GM04504 (cell line): ENCODE data around the gene MAGI2.

Experiments
- DNase-seq: peaks from one replicate; pipeline ENCODE4 v3.0.0-alpha.2; 2012; ENCODE audit warnings: low read depth

Gene MAGI2

DNA sequence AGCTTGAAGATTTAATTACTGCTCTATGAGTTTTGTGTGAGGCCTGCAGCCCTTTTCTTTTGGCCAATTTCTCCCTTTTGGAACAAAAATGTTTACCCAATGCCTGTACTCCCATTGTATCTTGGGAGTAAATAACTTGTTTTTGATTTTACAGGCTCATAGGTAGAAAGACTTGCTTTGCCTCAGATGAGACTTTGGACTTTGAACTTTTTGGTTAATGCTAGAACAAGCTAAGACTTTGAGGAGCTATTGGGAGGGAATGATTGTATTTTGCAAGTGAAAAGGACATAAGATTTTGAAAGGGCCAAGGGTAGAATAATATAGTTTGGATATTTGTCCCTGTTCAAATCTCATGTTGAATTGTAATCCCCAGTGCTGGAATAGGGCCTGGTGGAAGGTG, 152.0 kb downstream of the MAGI2 start:
- DNase-seq: no peak

DNA sequence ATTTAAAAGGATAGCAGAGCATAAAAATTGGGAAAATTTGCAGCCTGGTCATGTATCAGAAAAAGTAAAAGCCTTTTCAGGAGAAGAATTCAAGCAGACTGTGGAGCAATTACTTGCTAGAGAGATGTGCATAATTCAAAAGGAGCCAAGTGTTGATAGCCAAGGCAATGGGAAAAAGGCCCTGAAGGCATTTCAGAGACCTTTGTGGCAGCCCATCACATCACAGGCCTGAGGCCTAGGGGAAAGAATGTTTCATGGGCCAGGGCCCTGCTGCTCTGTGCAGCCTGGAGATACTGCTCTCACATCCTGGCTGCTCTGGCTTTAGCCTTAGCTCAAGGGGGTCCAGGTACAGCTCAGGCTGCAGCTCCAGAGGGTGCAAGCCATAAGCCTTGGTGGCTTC, 152.9 kb downstream of the MAGI2 start:
- no peak for DNase-seq

- no peak for DNase-seq
Observed at GRCh38 chr7:79298145-79298760, 155.2 kb downstream of the MAGI2 start.

GRCh38 chr7:79296553-79297320, 156.7 kb downstream of the MAGI2 start:
- no peak for DNase-seq

DNA sequence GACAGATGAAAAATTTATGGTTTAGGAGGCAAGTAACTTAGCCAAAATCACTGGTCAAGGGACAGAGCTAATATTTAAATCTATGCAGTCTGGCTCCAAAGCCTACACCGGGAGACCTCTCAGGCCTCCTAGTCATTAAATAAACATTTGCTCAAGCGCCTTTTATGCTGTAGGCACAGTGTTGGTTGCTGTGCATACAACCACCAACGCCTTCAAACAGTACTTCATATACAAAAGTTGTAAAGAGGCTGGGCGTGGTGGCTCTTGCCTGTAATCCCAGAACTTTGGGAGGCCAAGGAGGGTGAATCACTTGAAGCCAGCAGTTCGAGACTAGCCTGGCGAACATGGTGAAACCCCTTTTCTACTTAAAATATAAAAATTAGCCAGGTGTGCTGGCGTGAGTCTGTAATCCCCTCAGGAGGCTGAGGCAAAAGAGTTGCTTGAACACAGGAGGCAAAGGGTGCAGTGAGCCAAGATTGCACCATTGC, 159.8 kb downstream of the MAGI2 start:
- no peak for DNase-seq

DNA sequence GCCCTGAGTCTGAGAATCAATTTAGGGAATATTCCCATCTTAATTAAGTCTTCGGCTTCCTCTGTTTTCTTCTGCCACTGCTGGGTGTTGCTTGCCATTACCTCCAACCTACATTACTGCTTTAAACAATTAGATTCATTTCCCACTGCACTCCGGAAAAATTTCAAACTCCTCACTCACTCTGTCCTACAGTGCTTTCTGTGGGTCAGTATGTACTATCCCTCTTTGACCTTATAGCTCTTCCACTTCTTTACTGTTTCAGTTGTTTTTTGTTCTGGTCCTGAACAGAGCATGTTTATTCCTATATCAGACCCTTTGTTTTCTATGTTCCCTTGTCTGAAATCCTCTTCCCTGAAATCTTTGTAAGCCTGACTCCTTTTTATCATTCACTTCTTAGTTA, 160.6 kb downstream of the MAGI2 start:
- DNase-seq: no peak

DNA sequence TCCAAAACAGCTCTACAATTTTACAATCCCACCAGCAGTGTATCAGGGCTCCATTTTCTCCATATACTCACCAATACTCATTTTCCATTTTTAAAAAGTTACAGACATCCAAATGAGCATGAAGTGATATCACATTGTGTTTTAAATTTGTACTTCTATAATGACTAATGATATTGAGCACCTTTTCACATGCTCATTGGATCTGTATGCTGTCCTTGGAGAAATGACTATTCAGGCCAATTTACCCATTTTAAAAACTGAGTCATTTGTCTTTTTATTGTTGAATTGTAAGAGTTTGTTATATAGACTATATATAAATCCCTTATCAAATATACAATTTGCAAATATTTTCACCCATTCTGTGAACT, 162.0 kb downstream of the MAGI2 start:
- DNase-seq: no peak

GRCh38 chr7:79290841-79291497, 162.5 kb downstream of the MAGI2 start:
- no peak for DNase-seq

GRCh38 chr7:79290398-79290797, 163.1 kb downstream of the MAGI2 start:
- DNase-seq: no peak

DNA sequence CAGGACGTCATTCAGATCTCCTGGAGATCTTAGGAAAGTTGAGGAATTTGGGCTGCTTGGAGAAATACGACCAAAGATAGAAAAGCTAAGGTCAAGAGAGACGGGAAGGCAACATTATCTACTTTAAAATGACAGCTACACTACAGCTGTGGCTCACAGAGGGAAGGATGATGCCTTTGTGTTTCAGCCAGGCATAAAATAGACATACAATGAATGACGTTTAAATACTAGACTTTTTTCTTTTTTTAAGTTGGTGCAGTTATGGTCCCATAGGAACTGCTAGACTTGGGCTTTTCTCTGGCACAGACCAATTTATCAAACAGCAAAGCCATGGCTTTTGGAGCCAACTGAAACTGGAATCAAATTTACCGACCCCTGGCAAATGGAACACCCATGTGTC, 164.8 kb downstream of the MAGI2 start:
- no peak for DNase-seq

- no peak for DNase-seq
Observed at GRCh38 chr7:79287981-79288380, 165.5 kb downstream of the MAGI2 start.

- DNase-seq: no peak
Observed at GRCh38 chr7:79286181-79286580, 167.3 kb downstream of the MAGI2 start.

- DNase-seq: no peak
Observed at GRCh38 chr7:79285756-79286155, 167.7 kb downstream of the MAGI2 start.

GRCh38 chr7:79284211-79284610, 169.3 kb downstream of the MAGI2 start:
- no peak for DNase-seq

DNA sequence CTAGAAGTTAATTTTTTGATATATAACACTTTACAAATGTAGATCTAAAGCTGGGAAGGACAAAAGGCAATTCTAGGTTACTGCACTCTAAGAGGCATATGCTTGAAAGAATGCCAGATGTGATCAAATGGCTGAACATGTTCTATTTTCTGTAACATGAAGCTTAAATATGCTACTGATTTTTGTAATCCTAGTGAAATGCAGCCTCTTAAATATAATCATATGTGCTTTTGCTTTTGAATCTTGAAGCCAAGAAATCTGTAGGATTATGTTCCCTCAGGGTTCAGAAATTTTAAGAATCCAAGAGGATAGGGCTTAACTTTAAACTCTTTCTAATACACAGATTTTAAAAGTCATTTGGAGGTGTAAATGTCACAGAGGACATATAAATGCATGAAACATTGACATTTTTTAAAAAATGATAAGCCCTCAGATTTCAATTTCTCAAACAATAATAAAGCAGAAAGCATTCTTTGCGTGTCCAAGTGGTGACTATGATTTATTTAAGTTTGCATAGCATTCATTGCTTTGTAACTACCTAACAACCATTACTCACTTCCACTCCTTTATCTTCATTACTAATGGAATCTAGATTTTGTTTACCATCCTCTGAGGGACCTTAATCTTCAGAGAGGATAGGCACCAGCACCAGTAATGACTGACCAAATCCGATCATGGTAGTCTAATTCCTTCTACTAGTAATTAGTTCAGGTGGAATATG, 170.4 kb downstream of the MAGI2 start:
- peak; percentile 38 for DNase-seq

DNA sequence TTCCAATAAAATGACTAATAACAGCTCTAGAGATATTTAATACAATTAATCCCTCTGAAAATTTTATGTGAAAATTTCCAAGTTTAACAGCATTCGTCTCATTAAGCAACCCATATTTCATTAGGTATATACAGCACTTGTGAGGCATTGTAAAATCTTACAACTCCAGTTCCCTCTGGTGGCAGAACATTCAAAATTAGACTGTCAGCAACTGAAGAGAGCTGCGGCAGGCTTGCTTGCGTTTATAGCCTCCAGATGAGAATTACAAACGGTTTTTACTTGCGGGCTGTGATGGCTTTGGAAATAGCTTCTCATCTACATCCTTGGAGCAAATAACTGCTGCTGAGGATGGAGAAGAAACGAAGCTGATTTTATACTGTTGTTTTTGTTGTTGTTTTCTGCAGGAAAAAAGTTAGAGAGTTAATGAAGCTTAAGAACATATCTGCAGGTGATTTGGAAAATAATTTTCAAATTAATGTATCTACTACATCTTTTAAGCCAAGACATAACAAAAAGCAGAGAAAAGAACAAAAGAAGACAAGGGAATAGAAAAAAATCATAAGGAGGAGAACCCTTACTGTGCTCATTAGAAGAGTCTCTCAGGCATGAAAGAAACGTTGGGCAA, 171.3 kb downstream of the MAGI2 start:
- DNase-seq: peak; percentile 66

DNA sequence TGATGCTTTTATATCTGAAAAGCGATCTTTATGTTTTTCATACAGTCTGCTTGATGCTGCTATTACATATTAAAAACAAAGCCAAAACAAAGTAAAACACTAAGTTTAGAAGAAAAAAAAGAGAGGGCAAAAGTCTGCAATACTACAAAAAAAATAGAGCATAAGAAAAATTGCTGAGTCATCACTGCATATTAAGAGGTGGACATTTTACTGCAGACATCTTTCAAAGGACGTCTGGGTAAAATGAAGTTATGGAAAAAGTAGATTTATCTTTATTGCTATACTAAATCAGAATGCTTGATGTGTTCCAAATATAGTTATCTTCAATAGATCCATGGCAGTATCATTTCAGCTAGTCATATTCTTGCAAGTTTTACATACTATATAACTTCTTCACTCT, 172.0 kb downstream of the MAGI2 start:
- no peak for DNase-seq

DNA sequence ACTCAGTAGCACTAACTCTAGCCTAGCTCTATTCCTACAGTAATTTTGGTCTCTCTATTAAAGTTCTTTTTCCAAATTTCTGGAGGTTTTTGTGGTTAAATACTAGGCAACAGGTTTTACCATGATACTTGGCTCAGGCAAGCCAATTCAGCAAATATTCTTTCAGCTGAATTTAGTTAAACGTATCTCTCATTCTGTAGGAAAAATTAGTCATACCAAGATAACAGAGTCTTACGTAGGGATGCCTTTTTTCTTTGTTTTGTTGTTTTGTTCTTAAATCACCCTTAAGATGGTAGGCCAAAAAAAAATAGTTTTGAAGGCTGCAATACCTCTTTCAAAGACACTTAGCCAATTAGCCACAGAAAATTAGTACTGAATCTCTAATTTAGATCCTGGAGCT, 180.5 kb downstream of the MAGI2 start:
- DNase-seq: no peak

- no peak for DNase-seq
Observed at GRCh38 chr7:79272066-79272669, 181.3 kb downstream of the MAGI2 start.

- no peak for DNase-seq
Observed at GRCh38 chr7:79268730-79269129, 184.7 kb downstream of the MAGI2 start.

- no peak for DNase-seq
Observed at GRCh38 chr7:79258826-79259225, 194.6 kb downstream of the MAGI2 start.

GRCh38 chr7:79257959-79258358, 195.5 kb downstream of the MAGI2 start:
- DNase-seq: no peak
